ENCODE data around the gene SLC5A10. TPM values are rescaled to one million over a fixed set of nuclear protein-coding genes. Genes with fewer than 3 reads are reported as not detected.

SLC5A10 gene
- total RNA-seq, 1 experiment from 2014 or later = not detected

DNA sequence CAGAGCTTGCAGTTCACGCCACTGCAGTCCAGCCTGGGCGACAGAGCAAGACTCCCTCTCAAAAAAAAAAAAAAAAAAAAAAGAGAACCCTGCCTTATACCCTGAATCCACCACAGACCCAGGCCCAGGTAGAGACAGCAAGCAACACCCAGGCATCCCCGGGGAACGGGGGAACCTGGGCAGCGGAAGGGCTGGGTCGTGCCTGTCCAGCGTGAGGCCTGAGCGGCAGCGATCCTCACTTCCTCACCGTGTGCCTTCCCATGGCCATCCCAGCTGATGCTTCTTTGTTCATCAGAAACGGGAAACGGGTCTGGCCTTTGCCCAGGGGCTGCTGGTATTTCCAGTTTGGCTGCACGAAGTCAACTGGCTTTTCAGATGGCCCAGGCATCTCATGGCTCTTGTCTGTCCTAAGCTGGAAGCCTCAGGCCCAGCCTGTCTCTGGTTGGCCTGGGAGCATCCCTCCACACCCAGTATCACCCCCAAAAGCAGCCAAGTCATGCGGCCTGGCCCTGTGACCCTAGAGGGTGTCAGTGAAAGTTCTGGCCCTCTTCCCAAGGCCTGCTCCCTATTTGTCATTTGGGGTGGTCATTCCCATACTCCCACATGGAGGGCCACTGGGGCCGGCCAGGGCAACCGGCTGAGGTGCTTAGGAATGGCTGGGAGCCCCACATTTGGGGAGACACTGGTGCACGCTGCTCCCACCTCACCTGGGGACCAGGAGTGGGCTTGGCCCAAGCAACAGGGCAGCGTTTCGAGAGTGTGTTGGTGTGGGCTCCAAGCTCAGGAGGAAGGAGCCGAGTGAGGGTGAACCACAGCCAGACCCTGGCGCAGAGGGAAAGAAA, 32.5 kb downstream of the SLC5A10 start:
- intact Hi-C loops (cut with micrococcal nuclease; ENCODE audit: unreplicated experiment) (no loop called here), in situ Hi-C loops (cut with HindIII; ENCODE audit: low pct_unique_long_range_greater_than_20kb, low sequenced_read_pairs) (no loop called here)
- POLR2A ChIA-PET = no interaction called here
- CTCF ChIA-PET = no interaction called here
- Histone ChIP-seq H3K4me1 (ENCODE audit: control insufficient read depth, insufficient read depth, low read length) (peaks cover 20% of the 10 kb centered on the region), H3K36me3 (ENCODE audit: control insufficient read depth, insufficient read depth, low read length) (no peaks in the 10 kb centered on the region), H3K27me3 (ENCODE audit: control insufficient read depth, insufficient read depth, low read length) (no peaks in the 10 kb centered on the region), H3K27ac (ENCODE audit: low read length) (no peak overlapping the region), H3K4me3 (ENCODE audit: low read depth in 2 of 2, low read length in 2 of 2) (no peak overlapping the region), H3K9me3 (ENCODE audit: control insufficient read depth, insufficient read depth, low read depth, low read length) (no peaks in the 10 kb centered on the region)
- no peak for TF ChIP-seq POLR2AphosphoS5 (IDR thresholded peaks at IDR 0.05; ENCODE audit: low read depth, low read length)
- no peak for TF ChIP-seq TCF7L2 (IDR thresholded peaks at IDR 0.05; ENCODE audit: low read depth, low read length)
- TF ChIP-seq, protein P1, sequence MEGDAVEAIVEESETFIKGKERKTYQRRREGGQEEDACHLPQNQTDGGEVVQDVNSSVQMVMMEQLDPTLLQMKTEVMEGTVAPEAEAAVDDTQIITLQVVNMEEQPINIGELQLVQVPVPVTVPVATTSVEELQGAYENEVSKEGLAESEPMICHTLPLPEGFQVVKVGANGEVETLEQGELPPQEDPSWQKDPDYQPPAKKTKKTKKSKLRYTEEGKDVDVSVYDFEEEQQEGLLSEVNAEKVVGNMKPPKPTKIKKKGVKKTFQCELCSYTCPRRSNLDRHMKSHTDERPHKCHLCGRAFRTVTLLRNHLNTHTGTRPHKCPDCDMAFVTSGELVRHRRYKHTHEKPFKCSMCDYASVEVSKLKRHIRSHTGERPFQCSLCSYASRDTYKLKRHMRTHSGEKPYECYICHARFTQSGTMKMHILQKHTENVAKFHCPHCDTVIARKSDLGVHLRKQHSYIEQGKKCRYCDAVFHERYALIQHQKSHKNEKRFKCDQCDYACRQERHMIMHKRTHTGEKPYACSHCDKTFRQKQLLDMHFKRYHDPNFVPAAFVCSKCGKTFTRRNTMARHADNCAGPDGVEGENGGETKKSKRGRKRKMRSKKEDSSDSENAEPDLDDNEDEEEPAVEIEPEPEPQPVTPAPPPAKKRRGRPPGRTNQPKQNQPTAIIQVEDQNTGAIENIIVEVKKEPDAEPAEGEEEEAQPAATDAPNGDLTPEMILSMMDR (IDR thresholded peaks at IDR 0.05) = no peak
- TF ChIP-seq, protein P2, sequence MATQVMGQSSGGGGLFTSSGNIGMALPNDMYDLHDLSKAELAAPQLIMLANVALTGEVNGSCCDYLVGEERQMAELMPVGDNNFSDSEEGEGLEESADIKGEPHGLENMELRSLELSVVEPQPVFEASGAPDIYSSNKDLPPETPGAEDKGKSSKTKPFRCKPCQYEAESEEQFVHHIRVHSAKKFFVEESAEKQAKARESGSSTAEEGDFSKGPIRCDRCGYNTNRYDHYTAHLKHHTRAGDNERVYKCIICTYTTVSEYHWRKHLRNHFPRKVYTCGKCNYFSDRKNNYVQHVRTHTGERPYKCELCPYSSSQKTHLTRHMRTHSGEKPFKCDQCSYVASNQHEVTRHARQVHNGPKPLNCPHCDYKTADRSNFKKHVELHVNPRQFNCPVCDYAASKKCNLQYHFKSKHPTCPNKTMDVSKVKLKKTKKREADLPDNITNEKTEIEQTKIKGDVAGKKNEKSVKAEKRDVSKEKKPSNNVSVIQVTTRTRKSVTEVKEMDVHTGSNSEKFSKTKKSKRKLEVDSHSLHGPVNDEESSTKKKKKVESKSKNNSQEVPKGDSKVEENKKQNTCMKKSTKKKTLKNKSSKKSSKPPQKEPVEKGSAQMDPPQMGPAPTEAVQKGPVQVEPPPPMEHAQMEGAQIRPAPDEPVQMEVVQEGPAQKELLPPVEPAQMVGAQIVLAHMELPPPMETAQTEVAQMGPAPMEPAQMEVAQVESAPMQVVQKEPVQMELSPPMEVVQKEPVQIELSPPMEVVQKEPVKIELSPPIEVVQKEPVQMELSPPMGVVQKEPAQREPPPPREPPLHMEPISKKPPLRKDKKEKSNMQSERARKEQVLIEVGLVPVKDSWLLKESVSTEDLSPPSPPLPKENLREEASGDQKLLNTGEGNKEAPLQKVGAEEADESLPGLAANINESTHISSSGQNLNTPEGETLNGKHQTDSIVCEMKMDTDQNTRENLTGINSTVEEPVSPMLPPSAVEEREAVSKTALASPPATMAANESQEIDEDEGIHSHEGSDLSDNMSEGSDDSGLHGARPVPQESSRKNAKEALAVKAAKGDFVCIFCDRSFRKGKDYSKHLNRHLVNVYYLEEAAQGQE (IDR thresholded peaks at IDR 0.05; ENCODE audit: insufficient read depth in 1 of 2, low read depth in 2 of 2, low read length in 1 of 2) = no peak
- no peak for TF ChIP-seq SIN3A (IDR thresholded peaks at IDR 0.05; ENCODE audit: borderline replicate concordance, insufficient read depth, low read depth, low read length)
- BruUV-seq (replicated peaks) = no TSS peak
- ATAC-seq = no peak
- DNase-seq (ENCODE audit: low read depth, low spot score) = no peak

DNA sequence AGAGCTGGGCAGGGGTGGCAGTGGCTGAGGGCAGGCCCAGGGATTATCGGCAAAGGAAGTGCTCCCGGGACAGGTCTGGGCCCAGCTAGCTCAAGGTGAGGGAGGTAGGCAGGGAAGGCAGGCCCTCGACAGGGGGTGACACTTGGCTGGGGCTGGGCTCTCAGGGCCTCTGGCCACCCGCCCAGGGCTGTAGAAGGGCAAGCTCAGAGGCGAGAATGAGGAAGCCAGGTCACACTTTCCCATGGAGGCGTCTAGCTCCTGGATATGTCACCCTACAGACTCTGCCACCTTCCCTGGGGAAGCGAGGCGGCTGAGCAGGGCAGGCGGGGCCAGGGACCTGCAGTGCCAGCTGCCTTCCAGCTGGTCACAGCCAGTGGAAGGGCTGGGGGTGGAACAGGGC, 33.5 kb downstream of the SLC5A10 start:
- no peak for TF ChIP-seq POLR2AphosphoS5 (IDR thresholded peaks at IDR 0.05; ENCODE audit: low read depth, low read length)
- TF ChIP-seq, protein P1 (IDR thresholded peaks at IDR 0.05) = no peak
- TF ChIP-seq, protein P2 (IDR thresholded peaks at IDR 0.05; ENCODE audit: insufficient read depth in 1 of 2, low read depth in 2 of 2, low read length in 1 of 2) = no peak
- TF ChIP-seq SIN3A (IDR thresholded peaks at IDR 0.05; ENCODE audit: borderline replicate concordance, insufficient read depth, low read depth, low read length) = no peak
- TF ChIP-seq TCF7L2 (IDR thresholded peaks at IDR 0.05; ENCODE audit: low read depth, low read length) = no peak
- intact Hi-C loops (cut with micrococcal nuclease; ENCODE audit: unreplicated experiment) (no loop called here), in situ Hi-C loops (cut with HindIII; ENCODE audit: low pct_unique_long_range_greater_than_20kb, low sequenced_read_pairs) (no loop called here)
- BruUV-seq (replicated peaks) = no TSS peak
- ChIA-PET CTCF (interaction anchor here (0.5 kb wide), 1 partner anchor 17 kb away, joined by 4 read pairs; no protein-coding TSS in a partner anchor), POLR2A (no interaction called here)
- H3K36me3 ChIP-seq (ENCODE audit: control insufficient read depth, insufficient read depth, low read length) = no peaks in the 10 kb centered on the region
- H3K27ac ChIP-seq (ENCODE audit: low read length) = no peak overlapping the region
- no peaks in the 10 kb centered on the region for H3K9me3 ChIP-seq (ENCODE audit: control insufficient read depth, insufficient read depth, low read depth, low read length)
- DNase-seq (ENCODE audit: low read depth, low spot score) = no peak
- ATAC-seq = no peak
- no peaks in the 10 kb centered on the region for H3K27me3 ChIP-seq (ENCODE audit: control insufficient read depth, insufficient read depth, low read length)
- peaks cover 20% of the 10 kb centered on the region for H3K4me1 ChIP-seq (ENCODE audit: control insufficient read depth, insufficient read depth, low read length)
- H3K4me3 ChIP-seq (ENCODE audit: low read depth in 2 of 2, low read length in 2 of 2) = no peak overlapping the region

All from Panc1 (cell line).